Colonic mucosa (tissue), 4 donors: Measurements from ENCODE around the gene ANK3. TPM values are rescaled to one million over a fixed set of nuclear protein-coding genes. Genes with fewer than 3 reads are reported as not detected.

Experiments used
- DNase-seq: peaks from one replicate; pipeline ENCODE4 v3.0.0-alpha.2; 2020
- H3K27ac ChIP-seq: fragments of 200-600 bp; one replicate; pipeline ENCODE4 v1.8.0; 2021
- H3K27me3 ChIP-seq: fragments of 200-600 bp; one replicate; pipeline ENCODE4 v1.8.0; 2021
- H3K36me3 ChIP-seq: fragments of 200-600 bp; one replicate; pipeline ENCODE4 v1.8.0; 2021
- H3K4me1 ChIP-seq: fragments of 200-600 bp; one replicate; pipeline ENCODE4 v1.8.0; 2021; ENCODE audit warnings: mild to moderate bottlenecking
- H3K4me3 ChIP-seq: fragments of 200-600 bp; one replicate; pipeline ENCODE4 v1.8.0; 2021
- H3K9ac ChIP-seq, 2 donors: one replicate each; pipeline ENCODE4 v1.7.0; 2013; ENCODE audit warnings: control low read depth in 2 of 2, low read depth in 2 of 2, low read length in 2 of 2
- H3K9me3 ChIP-seq: fragments of 200-600 bp; one replicate; pipeline ENCODE4 v1.8.0; 2021
- CTCF ChIP-seq: fragments of 200-600 bp; IDR thresholded peaks from one replicate; pipeline ENCODE4 v1.8.0; 2022; ENCODE audit warnings: antibody characterized with exemption, mild to moderate bottlenecking
- intact Hi-C: fragments of 100-400 bp; cut with DNase I; formaldehyde crosslinking; loops from one replicate; pipeline ENCODE4 v1.14.1; 2022
- total RNA-seq, 2 donors: library from RNA; stranded (reverse); fragmentation: NEBNext Ultra II Directional in 1 of 2; extraction: Animal tissue kit (Norgen Biotek cat#: 25700) in 1 of 2; gene quantifications; one replicate each; pipeline ENCODE4 v1.2.1, GENCODE V29; 2021
- donor health status: healthy.
- donor health status: DM: no; HTN: no; CAD: no.
- donor health status: DM: no; HTN: no; CAD: no.

The ANK3 gene
- total RNA-seq, 2 donors from 2014 or later: 34.6 to 82.8 TPM

DNA sequence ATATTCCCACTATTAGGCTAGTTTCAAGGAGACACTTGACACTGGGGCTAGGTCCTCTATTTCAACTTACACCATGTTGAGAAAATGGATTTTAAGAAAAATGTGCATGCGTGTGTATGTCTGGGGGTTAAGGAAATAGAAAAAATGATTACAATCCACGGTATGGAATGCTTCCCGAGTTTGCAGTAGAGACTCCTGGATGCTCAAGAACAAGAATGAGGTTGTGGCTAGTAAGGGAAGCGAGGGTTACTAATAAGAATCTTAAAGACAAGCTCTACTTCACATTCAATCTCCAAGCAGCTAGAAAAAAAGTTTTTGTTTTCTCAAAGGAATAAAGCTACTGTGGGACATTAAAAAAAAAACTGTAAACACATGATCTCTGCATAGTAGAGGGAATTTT, 54.7 kb downstream of the ANK3 start:
- no peak for TF ChIP-seq CTCF
- Histone ChIP-seq H3K27me3 (no peaks in the 10 kb centered on the region), H3K4me1 (no peaks in the 10 kb centered on the region), H3K36me3 (no peaks in the 10 kb centered on the region), H3K27ac (no peak overlapping the region), H3K4me3 (no peak overlapping the region), H3K9ac (no peak overlapping the region), H3K9me3 (no peaks in the 10 kb centered on the region)
- intact Hi-C loops: no loop called here
- no peak for DNase-seq

DNA sequence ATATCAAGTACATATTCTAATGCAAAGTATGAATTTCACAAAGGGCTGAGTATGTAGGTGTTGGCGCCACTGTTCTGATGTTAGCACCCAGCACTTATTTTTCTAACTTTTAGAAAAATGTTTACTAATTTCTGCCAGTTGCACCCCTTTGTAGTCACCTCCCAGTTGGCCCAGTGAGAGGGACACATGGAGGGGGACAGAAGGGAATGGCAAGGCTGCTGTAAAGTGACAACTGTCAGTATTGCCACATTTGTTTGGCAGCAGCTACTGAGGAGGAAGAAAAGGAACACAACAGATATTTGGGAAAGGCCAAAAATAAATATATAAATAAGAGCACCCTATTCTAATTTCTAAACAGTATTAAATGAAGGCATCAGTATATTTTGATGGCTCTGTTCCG, 57.3 kb downstream of the ANK3 start:
- no peak for TF ChIP-seq CTCF
- no peaks in the 10 kb centered on the region for H3K36me3 ChIP-seq
- no peaks in the 10 kb centered on the region for H3K4me1 ChIP-seq
- DNase-seq: no peak
- H3K27me3 ChIP-seq: no peaks in the 10 kb centered on the region
- no peaks in the 10 kb centered on the region for H3K9me3 ChIP-seq
- no peak overlapping the region for H3K9ac ChIP-seq
- H3K4me3 ChIP-seq: no peak overlapping the region
- no peak overlapping the region for H3K27ac ChIP-seq
- intact Hi-C loops: no loop called here

DNA sequence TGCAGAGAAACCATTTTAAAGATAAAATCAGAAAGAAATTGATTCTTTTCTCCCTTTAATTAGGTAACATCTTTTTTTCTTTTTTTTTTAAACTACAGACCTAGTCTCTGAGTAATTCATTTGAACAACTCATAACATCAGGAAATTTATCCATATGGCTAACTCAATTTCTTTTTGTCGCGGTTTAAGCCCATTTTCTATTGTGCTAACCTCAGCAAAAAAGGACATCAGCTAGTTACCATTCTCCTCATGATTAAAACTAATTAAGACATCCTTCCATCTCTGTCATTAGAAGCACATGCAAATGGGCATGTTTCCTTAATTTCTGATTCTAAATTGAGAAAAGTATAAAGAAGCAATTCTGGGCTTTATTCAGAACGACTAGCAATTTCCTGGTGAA, 57.8 kb downstream of the ANK3 start:
- Histone ChIP-seq H3K4me1 (no peaks in the 10 kb centered on the region), H3K4me3 (no peak overlapping the region), H3K9ac (no peak overlapping the region), H3K27me3 (no peaks in the 10 kb centered on the region), H3K36me3 (no peaks in the 10 kb centered on the region), H3K9me3 (no peaks in the 10 kb centered on the region), H3K27ac (no peak overlapping the region)
- intact Hi-C loops: no loop called here
- no peak for TF ChIP-seq CTCF
- DNase-seq: no peak

DNA sequence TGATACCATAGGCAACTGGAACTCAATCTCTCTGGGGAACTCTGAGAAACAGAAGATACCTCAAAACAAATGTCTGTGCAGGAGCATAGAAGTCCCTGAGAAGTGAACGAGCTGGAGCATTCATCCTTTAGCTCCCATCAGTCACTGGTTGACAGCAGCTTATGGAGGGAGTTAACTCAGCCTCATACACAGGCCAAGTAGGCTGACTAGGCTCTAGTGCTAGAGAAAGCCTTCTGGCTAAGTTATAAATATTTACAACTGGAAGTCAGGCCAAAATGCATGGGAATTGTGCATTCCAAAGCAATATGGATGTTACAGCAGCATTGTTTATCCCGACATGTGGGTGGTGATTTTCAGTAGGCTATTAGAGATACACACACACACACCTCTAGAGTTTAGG, 66.5 kb downstream of the ANK3 start:
- Histone ChIP-seq H3K36me3 (no peaks in the 10 kb centered on the region), H3K9ac (no peak overlapping the region), H3K4me1 (no peaks in the 10 kb centered on the region), H3K4me3 (no peak overlapping the region), H3K27ac (no peak overlapping the region), H3K9me3 (no peaks in the 10 kb centered on the region), H3K27me3 (no peaks in the 10 kb centered on the region)
- TF ChIP-seq CTCF: no peak
- intact Hi-C loops: no loop called here
- DNase-seq: no peak

- Histone ChIP-seq H3K4me3 (no peak overlapping the region), H3K4me1 (no peaks in the 10 kb centered on the region), H3K27me3 (no peaks in the 10 kb centered on the region), H3K36me3 (no peaks in the 10 kb centered on the region), H3K27ac (no peak overlapping the region), H3K9me3 (no peaks in the 10 kb centered on the region), H3K9ac (no peak overlapping the region)
- no peak for TF ChIP-seq CTCF
- DNase-seq: no peak
- intact Hi-C loops: no loop called here
Observed at GRCh38 chr10:60320666-60321065, 69.0 kb downstream of the ANK3 start.

DNA sequence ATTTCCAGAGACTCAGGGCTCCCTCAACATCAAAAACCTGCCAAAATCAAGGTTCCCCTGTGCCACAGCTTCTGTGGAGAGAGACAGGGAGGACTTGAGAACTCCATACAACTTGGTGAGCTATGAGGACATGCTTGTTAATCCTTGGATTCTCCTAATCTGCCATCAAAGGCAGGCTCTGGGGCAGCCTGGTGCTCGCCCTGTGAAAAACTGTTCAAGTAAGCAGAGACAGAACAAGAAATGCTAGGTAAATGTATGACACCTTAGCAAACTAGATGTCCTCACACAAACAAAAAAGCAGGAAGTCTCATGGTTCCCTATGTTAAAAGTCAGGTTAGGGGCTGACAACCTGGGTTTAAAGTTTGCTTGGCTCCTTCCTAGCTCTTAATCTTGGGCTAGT, 73.6 kb downstream of the ANK3 start:
- DNase-seq: no peak
- H3K27me3 ChIP-seq: no peaks in the 10 kb centered on the region
- intact Hi-C loops: no loop called here
- no peak overlapping the region for H3K4me3 ChIP-seq
- no peak overlapping the region for H3K27ac ChIP-seq
- no peaks in the 10 kb centered on the region for H3K4me1 ChIP-seq
- no peaks in the 10 kb centered on the region for H3K36me3 ChIP-seq
- H3K9ac ChIP-seq: no peak overlapping the region
- H3K9me3 ChIP-seq: no peaks in the 10 kb centered on the region
- no peak for TF ChIP-seq CTCF
